Esophagus squamous epithelium (tissue), 5 donors: Measurements from ENCODE around the gene ARHGAP25. TPM values are rescaled to one million over a fixed set of nuclear protein-coding genes. Genes with fewer than 3 reads are reported as not detected.

Experiments used
- DNase-seq: peaks from one replicate; lab custom pipeline; 2025; lab: John Stamatoyannopoulos, UW
- H3K27ac ChIP-seq, 4 donors: fragments of 200-600 bp; sonication (generic); one replicate each; pipeline ENCODE4 v1.5.1; 2016 to 2019; ENCODE audit warnings: mild to moderate bottlenecking in 1 of 4
- H3K27me3 ChIP-seq, 4 donors: fragments of 200-600 bp; sonication (generic); 1 replicate in 3 of 4; 2 replicates in 1 of 4; pipeline versions ENCODE4 v1.5.1 to v1.6.0; 2017 to 2021; ENCODE audit warnings: antibody characterized with exemption in 1 of 4
- H3K36me3 ChIP-seq, 3 donors: fragments of 200-600 bp; sonication (generic); one replicate each; pipeline ENCODE4 v1.5.1; 2016 to 2019
- H3K4me1 ChIP-seq, 3 donors: fragments of 200-600 bp; sonication (generic); one replicate each; pipeline ENCODE4 v1.5.1; 2017 to 2019
- H3K4me3 ChIP-seq, 4 donors: fragments of 200-600 bp; sonication (generic); 1 replicate in 3 of 4; 2 replicates in 1 of 4; pipeline ENCODE4 v1.5.1; 2016 to 2019; ENCODE audit warnings: mild to moderate bottlenecking in 2 of 4, moderate library complexity in 1 of 4
- H3K9me3 ChIP-seq, 3 donors: fragments of 200-600 bp; sonication (generic); one replicate each; pipeline ENCODE4 v1.5.1; 2016 to 2019
- POLR2A ChIP-seq, 4 donors: fragments of 450-650 bp; IDR thresholded peaks; one replicate each; pipeline ENCODE4 v1.6.1; 2017; ENCODE audit warnings: antibody characterized with exemption in 4 of 4, mild to moderate bottlenecking in 4 of 4, moderate library complexity in 3 of 4
- WGBS, 2 donors: methylation state at CpG; one replicate each; pipeline ENCODE4 v1.1.5; 2018; 5-methylcytosine and 5-hydroxymethylcytosine counted together
- intact Hi-C: fragments of 100-400 bp; cut with DNase I; formaldehyde crosslinking; loops from one replicate; pipeline ENCODE4 v1.15.0; 2022
- total RNA-seq, 4 donors: library from RNA; depleted of rRNA; stranded (reverse); fragments of >200 nt; gene quantifications; one replicate each; pipeline ENCODE4 v1.1.0, GENCODE V29; 2016
- TF ChIP-seq, protein P1 (sequence below), 6 experiments: fragments of 450-650 bp in 4 of 6; fragments of 200-600 bp in 2 of 6; sonication (generic) in 2 of 6; IDR thresholded peaks; one replicate each; pipeline ENCODE4 v1.5.1; 2016 to 2019; ENCODE audit warnings: antibody characterized with exemption in 6 of 6, mild to moderate bottlenecking in 4 of 6, moderate library complexity in 4 of 6
- donor health status: DM: yes; HTN: yes; CAD: no.

Gene ARHGAP25
- total RNA-seq, 4 donors from 2014 or later = 3.2 to 9.0 (median 5.5) TPM

DNA sequence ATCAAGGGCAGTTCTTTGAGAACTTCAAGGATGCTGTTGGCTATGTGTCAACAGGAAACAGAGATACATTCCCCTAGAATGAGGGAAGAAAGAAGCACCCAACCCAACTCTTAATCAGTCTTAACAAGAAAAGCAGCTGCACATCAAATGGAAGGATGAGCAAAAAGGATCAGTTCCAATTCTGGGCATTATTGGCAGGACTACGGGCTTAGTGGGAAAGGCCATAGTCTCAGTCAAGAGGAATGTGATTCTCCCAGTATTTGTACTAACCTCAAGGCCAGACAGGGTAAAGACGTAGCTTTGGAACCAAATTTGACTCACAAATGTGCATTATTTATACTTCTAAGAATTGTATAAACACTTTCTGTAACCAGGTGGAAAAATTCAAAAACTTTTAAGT is 118.4 kb downstream of the ARHGAP25 start:
- WGBS, 2 donors = 48 to 86% methylated on average over 2 of the region's 2 CpGs
- no peak for DNase-seq
- intact Hi-C loops = no loop called here
- no peaks in the 10 kb centered on the region for H3K9me3 ChIP-seq
- no peaks in the 10 kb centered on the region for H3K36me3 ChIP-seq
- no peaks in the 10 kb centered on the region for H3K4me1 ChIP-seq
- no peak overlapping the region for H3K4me3 ChIP-seq
- TF ChIP-seq, protein P1, sequence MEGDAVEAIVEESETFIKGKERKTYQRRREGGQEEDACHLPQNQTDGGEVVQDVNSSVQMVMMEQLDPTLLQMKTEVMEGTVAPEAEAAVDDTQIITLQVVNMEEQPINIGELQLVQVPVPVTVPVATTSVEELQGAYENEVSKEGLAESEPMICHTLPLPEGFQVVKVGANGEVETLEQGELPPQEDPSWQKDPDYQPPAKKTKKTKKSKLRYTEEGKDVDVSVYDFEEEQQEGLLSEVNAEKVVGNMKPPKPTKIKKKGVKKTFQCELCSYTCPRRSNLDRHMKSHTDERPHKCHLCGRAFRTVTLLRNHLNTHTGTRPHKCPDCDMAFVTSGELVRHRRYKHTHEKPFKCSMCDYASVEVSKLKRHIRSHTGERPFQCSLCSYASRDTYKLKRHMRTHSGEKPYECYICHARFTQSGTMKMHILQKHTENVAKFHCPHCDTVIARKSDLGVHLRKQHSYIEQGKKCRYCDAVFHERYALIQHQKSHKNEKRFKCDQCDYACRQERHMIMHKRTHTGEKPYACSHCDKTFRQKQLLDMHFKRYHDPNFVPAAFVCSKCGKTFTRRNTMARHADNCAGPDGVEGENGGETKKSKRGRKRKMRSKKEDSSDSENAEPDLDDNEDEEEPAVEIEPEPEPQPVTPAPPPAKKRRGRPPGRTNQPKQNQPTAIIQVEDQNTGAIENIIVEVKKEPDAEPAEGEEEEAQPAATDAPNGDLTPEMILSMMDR (IDR thresholded peaks at IDR 0.05) = no peak
- no peak for TF ChIP-seq POLR2A (IDR thresholded peaks at IDR 0.05)
- H3K27me3 ChIP-seq = no peaks in the 10 kb centered on the region
- H3K27ac ChIP-seq = no peak overlapping the region

DNA sequence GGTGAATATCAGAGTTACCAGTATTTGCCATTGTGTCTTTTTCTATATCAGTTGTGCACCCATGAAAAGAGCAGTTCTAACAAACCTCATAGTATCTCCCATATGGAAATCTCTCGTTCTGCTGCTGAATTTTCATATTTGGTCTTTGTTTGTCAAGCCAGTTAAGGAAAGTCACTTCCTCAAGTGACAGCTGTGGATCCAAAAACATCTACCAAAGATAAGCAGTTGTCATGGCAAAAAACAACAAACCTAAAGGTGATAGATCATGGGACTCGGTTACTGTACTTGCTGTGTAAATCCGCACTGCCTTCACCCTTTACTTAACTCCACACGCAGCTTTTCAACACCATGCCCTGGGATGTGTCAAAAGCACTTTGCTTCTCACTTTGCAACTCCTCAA is 119.3 kb downstream of the ARHGAP25 start:
- H3K9me3 ChIP-seq = no peaks in the 10 kb centered on the region
- TF ChIP-seq POLR2A (IDR thresholded peaks at IDR 0.05) = no peak
- TF ChIP-seq, protein P1 (IDR thresholded peaks at IDR 0.05) = no peak
- intact Hi-C loops = no loop called here
- H3K27ac ChIP-seq = no peak overlapping the region
- DNase-seq = no peak
- H3K4me3 ChIP-seq = no peak overlapping the region
- no peaks in the 10 kb centered on the region for H3K4me1 ChIP-seq
- 73 to 91% methylated on average over 4 of the region's 4 CpGs for WGBS, 2 donors
- H3K36me3 ChIP-seq = no peaks in the 10 kb centered on the region
- no peaks in the 10 kb centered on the region for H3K27me3 ChIP-seq

DNA sequence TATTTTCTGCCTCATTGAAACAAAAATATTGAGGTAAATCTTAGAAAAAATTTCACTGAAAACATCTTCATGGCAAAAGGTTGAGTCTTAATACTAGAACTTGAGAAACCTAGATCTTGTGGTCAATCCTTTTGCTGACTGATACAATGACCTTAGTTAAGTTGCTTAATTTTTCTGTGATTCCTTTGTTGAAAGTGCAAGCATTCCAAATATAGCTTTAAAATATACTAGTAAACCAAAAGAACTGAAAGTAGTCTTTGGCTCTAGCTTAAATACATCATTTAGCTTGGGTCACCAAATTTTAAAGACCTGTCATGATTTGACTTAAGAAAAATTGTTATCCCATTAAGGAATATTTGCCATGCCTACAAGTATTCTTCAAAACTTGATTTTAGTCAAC is 119.9 kb downstream of the ARHGAP25 start:
- H3K36me3 ChIP-seq = no peaks in the 10 kb centered on the region
- no peaks in the 10 kb centered on the region for H3K4me1 ChIP-seq
- H3K9me3 ChIP-seq = no peaks in the 10 kb centered on the region
- no peak for DNase-seq
- no peaks in the 10 kb centered on the region for H3K27me3 ChIP-seq
- H3K27ac ChIP-seq = no peak overlapping the region
- intact Hi-C loops = no loop called here
- TF ChIP-seq, protein P1 (IDR thresholded peaks at IDR 0.05) = no peak
- no peak for TF ChIP-seq POLR2A (IDR thresholded peaks at IDR 0.05)
- no peak overlapping the region for H3K4me3 ChIP-seq

DNA sequence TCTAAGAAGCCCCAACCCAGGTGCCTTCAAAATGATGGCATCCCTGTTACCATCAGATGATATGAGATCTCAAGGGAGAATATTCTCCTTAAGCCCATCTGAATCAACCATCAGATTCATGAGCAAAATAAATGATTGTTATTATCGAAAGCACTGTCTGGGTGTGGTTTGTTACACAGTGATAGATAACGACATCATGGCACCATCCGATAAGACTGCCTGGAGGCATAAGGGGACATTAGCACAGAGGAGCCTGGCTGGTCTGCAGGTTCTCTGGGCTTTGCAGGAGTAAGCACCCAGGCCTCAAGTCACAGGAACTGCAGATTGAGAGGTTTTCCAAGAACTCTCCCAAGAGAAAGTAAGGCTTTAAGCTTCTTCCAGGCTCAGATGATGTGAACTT is 120.9 kb downstream of the ARHGAP25 start:
- no peak for TF ChIP-seq POLR2A (IDR thresholded peaks at IDR 0.05)
- TF ChIP-seq, protein P1 (IDR thresholded peaks at IDR 0.05) = no peak
- WGBS, 2 donors = 92% methylated on average over 2 to 3 of the region's 3 CpGs
- DNase-seq = no peak

DNA sequence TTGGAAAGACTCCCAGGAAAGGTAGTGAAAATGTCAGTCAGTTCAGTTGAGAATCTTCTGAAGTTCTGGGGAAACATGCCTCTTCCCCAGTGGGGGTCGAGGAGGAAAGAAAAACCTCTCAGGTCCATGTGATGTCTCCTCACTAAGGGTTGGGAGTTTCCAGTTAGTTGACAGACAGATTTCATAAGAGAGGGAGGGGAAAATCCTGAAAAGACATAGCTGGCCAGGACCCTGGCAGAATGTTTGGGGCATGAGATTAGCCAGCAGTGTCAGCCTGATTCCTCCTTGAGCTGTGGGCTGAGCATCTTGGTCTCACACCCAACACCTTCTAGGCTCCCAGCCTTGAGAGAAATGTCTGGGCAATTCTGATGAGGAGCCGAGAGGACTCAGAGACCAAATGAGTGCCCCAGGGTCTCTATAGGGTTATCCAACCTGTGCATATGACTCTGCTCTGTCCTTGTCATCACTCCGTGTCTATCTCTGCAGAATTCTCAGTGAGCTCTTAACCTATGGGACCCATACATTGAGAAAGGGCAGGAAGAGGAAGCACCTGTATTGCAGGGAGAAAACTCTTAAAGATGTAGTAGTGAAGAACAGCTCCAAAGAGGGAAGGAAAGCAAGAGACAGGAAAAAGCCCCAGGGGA is 122.7 kb downstream of the ARHGAP25 start:
- intact Hi-C loops = no loop called here
- 63 to 79% methylated on average over 3 of the region's 3 CpGs for WGBS, 2 donors
- H3K27ac ChIP-seq = no peak overlapping the region
- H3K36me3 ChIP-seq = no peaks in the 10 kb centered on the region
- H3K4me1 ChIP-seq = no peaks in the 10 kb centered on the region
- TF ChIP-seq, protein P1 (IDR thresholded peaks at IDR 0.05) = no peak
- no peak for TF ChIP-seq POLR2A (IDR thresholded peaks at IDR 0.05)
- no peaks in the 10 kb centered on the region for H3K27me3 ChIP-seq
- DNase-seq = no peak
- H3K9me3 ChIP-seq = no peaks in the 10 kb centered on the region
- H3K4me3 ChIP-seq = no peak overlapping the region

More for the DNA sequence above, 120.9 kb downstream of the ARHGAP25 start:
- Histone ChIP-seq H3K36me3 (no peaks in the 10 kb centered on the region), H3K9me3 (no peaks in the 10 kb centered on the region), H3K4me3 (no peak overlapping the region), H3K27ac (no peak overlapping the region), H3K4me1 (no peaks in the 10 kb centered on the region), H3K27me3 (no peaks in the 10 kb centered on the region)
- intact Hi-C loops = no loop called here
